Inflammatory macrophage treated with lipopolysaccharide for 1 hour (primary cell): ENCODE results near the gene BANP.
"Not testable (repeated sequence)": the region's sequence is repeated elsewhere in the genome, so short reads cannot be mapped to it uniquely, and the experiment has no call there.

ENCODE experiments used
- DNase-seq, 2 donors: peaks; one replicate each; pipeline ENCODE4 v3.0.0-alpha.2; 2020 to 2022

BANP gene

GRCh38 chr16:88016964-88017363 lies 65.7 kb downstream of the BANP start:
- DNase-seq: no peak

GRCh38 chr16:88017587-88018101 lies 66.4 kb downstream of the BANP start:
- DNase-seq: no peak

DNA sequence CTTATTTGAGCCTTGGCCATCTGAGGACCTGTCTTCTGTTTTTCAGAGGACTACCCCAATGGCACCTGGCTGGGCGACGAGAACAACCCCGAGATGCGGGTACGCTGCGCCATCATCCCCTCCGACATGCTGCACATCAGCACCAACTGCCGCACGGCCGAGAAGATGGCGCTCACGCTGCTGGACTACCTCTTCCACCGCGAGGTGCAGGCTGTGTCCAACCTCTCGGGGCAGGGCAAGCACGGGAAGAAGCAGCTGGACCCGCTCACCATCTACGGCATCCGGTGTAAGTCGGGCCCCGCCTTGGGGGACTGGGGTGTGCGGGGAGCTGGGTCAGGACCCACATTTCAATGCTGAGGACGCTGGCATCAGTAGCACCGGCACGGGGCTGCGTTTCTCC lies 67.1 kb downstream of the BANP start:
- not testable (repeated sequence) for DNase-seq

DNA sequence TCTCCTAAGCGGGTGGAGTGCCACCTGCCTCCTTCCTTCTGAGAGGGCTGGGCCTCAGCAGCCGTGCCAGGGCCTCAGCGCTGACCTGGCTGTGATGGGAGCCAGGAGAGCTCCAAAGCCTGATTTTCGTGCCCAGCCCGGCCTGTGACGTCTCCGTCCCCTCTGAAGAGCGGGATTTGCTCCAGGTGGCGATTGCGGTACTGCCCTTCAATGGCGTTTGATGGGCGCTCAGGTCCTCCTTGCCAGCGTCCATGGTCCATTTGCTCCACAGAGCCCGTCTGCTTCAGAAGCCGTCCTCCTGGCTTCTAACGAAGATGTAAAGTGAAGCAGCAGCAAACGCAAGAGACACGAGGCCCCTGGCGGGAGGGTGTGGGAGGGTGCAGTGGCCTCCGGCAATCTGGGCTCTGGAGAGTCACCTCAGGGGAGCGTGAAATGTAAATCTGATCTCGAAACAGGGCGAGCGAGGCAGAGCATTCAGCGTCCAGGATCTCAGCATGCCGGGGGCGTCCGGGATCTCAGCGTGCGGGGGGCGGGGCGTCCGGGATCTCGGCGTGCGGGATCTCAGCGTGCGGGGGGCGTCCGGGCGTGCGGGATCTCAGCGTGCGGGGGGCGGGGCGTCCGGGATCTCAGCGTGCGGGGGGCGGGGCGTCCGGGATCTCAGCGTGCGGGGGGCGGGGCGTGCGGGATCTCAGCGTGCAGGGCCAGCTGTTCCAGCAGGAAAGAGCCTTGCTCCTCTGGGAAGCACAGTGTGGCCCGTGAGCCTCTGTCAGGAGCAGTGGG lies 68.0 kb downstream of the BANP start:
- DNase-seq: not testable (repeated sequence)

- DNase-seq: no peak
Observed at GRCh38 chr16:88019821-88020515, 68.7 kb downstream of the BANP start.

DNA sequence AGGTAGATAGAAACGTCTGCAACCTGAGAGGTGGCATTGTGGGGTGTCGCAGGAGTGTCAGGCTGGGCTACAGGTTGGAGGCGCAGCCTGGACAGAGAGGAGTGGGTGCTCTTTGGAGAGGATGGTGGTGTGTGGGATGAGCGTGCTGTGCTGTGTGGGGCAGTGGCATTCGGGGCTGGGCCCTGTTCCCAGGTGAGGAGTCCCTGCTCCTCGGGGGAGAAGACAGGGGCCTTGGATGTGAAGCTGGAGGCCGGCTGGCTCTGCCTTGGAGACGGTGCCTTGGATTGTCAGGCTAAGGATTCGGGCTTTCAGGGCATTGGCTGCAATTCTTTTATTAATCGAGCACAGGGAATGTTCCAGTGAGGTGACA lies 69.3 kb downstream of the BANP start:
- DNase-seq: no peak

- not testable (repeated sequence) for DNase-seq
Observed at GRCh38 chr16:88021041-88021970, 70.1 kb downstream of the BANP start.

GRCh38 chr16:88022076-88023042 lies 71.1 kb downstream of the BANP start:
- no peak for DNase-seq

GRCh38 chr16:88023366-88023765 lies 72.1 kb downstream of the BANP start:
- no peak for DNase-seq

DNA sequence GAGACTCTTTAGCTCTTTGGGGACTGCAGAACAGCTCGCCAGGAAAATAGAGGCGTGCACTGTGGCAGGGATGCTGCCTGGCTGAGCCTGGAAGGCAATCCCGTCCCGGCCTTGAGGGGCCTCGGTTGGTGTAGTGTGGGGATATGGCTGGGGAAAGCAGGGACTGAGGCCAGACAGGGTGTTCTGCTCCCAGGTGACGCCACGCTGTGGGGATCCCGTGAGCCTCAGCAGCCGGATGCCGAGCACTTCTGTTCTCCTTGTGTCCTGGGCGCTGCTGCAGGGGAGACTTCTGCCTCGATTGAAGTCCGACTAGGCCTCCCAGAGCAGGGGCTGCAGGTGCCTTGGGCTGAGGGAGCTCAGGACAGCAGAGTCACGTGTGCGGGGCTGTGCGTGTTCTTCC lies 72.6 kb downstream of the BANP start:
- no peak for DNase-seq

DNA sequence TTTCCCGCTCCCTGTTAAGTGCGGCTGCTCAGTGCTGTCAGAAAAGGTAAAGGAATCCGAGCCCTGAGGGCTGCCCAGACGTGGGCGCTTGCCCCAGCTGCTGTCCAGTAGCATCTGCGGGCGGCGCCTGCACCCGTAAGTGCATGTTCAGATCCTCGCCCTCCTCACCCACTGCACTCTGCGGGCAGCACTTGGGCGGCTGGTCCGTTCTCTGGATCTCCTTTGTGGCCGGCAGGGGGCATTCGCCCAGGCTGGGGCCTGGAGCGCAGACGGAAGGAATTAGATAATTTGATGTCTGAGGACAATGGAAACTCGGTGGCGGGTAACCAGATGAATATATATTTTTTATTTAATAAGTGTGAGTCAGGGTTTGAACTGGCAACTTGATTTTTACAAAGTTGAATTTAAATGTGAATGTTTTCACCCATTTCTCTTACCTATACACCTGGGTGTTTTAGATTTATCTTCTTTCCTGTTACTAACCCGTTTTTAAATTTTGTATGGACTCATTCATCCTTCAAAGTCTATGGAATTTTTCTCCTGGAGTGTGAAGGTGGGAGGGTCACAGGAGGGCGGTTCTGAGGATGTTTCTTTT lies 73.4 kb downstream of the BANP start:
- peak in 1 of 2 donors; percentile 11 for DNase-seq

DNA sequence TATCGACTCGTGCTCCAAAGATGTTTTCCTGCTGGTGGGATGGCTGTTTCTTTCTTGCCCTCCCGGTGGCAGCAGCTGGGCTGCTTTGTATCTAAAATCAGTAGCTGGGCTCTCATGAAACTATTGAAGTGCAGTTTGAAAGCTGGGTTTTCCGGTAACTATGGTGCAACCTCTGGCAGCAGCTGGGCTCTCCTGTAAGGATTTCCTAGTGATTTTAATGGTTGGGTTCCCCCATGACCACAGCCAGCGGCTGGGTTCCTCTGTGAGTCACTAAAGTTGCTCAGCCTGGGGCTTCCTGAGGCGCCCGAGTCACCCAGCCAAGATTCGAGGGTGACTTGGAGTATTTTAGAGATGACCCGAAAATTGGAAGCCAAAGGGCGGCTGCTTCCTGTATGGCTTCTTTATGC lies 73.9 kb downstream of the BANP start:
- DNase-seq: peak; percentile 92 to 93

- DNase-seq: not testable (repeated sequence)
Observed at GRCh38 chr16:88025828-88026555, 74.8 kb downstream of the BANP start.

DNA sequence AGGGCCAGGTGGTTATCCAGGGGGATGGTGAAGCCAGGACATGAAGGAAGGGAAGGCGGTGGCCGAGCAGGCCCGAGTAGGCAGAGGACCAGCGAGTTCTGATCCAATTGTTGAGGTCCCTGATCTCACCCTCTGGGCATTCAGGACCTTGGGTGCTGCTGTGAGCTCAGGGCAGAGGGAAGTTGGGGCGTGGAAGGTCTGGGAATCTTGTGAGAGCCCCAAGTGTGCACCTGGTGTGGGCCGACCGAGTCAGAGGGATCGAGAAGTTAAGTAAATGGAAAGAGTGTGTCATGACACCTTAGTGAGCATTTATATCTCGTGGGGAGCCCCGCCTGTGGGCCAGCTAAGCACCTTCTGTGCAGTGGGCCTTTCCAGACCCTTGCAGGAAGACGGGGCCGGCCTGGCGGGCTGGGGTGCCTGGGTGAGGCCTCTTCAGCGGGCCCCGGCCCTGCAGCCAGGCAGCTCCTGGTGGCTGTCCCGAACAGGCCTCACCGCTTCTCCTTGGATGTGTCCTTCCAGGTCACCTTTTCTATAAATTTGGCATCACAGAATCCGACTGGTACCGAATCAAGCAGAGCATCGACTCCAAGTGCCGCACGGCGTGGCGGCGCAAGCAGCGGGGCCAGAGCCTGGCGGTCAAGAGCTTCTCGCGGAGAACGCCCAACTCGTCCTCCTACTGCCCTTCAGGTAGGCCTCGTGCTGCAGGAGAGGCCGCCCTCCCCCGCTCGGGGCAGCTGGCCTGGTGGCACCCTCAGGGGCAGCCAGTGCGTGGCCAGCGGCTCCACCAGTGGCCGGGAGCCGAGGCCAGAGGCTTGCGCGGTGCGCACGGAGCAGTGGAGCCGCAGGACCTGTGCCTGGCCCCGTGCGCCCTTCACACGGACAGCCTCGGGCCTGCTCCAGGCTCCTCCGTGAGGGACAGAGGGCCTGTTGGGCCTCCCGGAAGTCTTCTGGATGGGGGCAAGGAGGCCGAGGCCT lies 76.0 kb downstream of the BANP start:
- DNase-seq: no peak

- DNase-seq: not testable (repeated sequence)
Observed at GRCh38 chr16:88028177-88028930, 77.1 kb downstream of the BANP start.

DNA sequence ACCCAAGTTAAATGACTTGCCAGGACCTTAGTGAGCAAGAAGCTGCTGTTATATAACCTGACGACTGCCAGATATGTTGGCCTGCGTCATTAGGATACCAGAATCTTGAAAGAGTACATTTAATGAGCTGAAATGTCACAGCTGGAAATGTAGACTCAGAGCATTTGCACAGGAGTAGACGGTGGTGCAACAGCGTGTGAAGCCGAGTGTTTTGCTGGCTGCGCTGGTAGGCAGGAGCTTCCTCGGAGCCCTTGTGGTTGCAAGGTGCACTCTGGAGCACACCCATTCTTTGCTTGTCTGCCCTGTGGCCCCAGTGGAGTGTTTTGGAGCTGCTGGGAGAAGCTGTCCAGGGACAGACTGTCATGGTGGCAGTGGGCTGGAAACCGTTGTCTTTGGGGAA lies 79.3 kb downstream of the BANP start:
- DNase-seq: no peak

DNA sequence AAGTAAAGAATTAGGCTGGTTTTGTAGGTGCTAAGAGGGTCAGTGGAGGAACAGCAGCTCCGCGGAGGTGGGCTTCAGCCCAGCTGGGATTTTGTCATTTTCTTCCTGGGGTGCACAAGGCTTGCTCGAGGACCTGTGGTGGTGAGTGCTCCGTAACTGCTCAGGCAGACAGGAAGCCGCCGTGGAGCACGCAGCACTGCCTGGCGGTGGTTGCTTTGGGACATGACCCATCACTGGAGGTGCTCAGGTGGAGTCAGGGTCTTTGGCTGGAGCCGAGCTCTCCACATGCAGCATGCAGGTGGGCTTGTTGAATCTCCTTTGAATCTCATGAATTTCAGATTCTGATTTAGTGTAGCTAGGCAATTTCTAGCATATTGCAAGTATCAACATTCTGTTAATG lies 79.7 kb downstream of the BANP start:
- DNase-seq: not testable (repeated sequence)

DNA sequence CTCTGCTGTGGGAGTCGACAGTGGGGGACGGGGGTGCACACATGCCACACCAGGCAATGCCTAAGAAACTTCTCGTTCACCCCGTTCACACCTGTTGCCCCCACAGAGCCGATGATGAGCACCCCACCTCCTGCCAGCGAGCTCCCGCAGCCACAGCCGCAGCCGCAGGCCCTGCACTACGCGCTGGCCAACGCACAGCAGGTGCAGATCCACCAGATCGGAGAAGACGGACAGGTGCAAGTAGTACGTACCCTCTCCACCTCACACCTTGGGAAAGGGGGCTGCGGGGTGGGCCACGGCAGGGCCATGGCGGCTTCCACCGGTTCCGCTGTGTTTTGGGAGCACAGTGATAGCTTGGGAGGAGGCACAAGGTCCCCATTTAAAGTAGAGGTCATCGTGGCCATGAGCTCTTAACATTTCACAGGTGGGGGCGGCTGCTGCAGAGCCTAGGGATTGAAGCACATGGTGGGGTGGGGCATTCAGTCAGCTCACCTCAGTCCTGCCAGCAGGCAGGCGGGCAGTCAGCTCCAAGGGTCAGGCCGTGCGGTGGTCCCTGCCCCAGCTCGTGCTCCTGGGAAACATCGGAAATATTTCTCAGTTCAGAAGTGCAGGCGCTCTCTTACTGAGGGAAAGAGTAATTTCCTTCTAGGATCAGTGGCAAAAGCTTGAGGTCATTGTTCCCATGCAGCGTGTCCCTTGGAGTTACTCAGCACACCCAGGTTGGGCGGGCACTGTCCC lies 81.9 kb downstream of the BANP start:
- not testable (repeated sequence) for DNase-seq
